GM18505 (cell line): Measurements from ENCODE around the gene FNBP1L.

Source experiments
- ATAC-seq: cut with Tn5 transposase; IDR thresholded peaks from one replicate; pipeline ENCODE4 v1.9.1; 2021; ENCODE audit not compliant: unreplicated experiment
- POLR2A ChIP-seq: IDR thresholded peaks from 4 replicates; pipeline ENCODE4 v1.6.1; 2011; ENCODE audit warnings: borderline replicate concordance; ENCODE audit not compliant: insufficient read depth, insufficient read length; ENCODE audit errors: extremely low read depth

Gene FNBP1L

GRCh38 chr1:93571623-93572310 is 123.8 kb downstream of the FNBP1L start:
- no peak for ATAC-seq
- TF ChIP-seq POLR2A: no peak

DNA sequence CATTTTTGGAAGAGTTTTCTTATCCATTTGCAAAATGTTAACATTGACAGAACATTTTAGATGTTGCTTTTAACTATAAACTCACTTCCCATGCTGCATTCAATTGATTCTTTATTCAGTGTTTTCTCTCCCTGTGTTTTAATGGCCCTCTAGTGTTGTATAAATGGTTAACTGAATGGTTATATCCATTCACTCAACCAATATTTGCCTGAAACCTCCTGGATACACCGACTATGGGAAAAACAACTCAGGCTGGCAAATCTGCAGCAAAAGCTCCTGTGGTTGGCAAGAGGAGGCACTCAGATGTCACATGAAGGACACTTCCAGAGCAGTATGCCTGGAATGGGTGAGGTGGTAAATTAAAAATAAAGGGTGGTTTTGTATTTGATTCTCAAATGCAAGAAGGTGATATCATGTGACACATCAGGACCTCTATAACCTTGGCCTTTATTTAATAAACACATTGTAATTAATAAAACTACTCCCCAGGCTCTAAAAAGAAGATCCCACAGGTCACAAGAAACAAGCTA is 126.1 kb downstream of the FNBP1L start:
- no peak for TF ChIP-seq POLR2A
- ATAC-seq: no peak

DNA sequence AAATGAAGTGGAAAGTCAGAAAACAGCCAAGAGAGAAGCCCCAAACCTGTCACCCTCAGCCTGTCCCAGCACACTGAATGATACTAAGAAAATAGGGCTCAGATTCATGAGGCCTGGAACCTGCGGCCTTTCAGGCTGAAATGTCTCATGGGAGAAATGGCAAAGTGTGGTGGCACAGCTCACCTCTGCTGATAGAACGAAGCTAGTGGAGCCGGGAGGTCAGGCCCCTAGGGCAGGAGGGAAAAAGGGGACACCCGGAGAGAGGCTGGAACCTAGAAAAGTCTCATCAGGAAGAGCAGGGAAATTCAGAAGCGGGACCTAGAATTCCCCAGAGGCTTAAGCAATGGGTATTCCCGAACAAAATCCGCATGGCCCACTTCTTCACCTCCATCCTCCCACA is 126.6 kb downstream of the FNBP1L start:
- TF ChIP-seq POLR2A: no peak
- no peak for ATAC-seq

- no peak for TF ChIP-seq POLR2A
- no peak for ATAC-seq
These were observed 127.1 kb downstream of the FNBP1L start for GRCh38 chr1:93574991-93575390.

- no peak for ATAC-seq
- no peak for TF ChIP-seq POLR2A
These were observed 127.8 kb downstream of the FNBP1L start for GRCh38 chr1:93575621-93576284.

DNA sequence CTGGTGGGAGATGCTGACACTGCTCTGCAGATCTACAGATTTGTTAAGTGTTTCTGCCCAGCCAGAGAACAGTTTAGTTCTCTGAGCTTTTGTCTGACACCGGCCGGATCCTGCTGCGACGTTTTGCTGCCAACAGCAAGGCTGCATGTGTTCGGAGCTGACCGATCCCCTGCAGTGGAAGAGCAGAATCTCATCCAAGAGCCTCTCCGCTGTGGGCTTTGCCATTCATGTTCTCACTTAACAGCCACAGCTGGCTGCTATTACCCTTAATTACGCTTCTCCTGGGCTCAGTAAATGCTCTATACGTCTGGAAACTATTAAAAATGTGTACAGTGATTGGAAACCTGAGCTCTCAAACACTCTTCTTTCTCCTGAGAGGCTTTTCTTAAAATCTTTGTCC is 128.4 kb downstream of the FNBP1L start:
- TF ChIP-seq POLR2A: no peak
- no peak for ATAC-seq

DNA sequence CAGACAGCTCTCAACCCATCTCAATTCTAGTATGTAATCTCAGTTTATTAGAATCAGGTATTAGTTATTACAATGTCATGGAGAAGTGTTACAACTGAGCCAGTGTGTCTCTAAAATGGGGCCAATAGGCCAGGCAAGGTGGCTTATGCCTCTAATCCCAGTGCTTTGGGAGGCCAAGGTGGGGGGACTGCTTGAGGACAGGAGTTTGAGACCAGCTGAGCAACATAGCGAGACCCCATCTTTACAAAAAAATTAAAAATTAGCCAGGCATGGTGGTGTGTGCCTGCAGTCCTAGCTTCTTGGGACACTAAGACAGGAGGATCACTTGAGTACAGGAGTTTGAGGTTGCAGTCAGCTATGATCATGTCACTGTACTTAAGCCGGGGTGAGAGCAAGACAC is 128.8 kb downstream of the FNBP1L start:
- ATAC-seq: no peak
- no peak for TF ChIP-seq POLR2A

- no peak for TF ChIP-seq POLR2A
- ATAC-seq: no peak
These were observed 129.9 kb downstream of the FNBP1L start for GRCh38 chr1:93577536-93578432.

- ATAC-seq: no peak
- no peak for TF ChIP-seq POLR2A
These were observed 130.5 kb downstream of the FNBP1L start for GRCh38 chr1:93578433-93578830.

GRCh38 chr1:93578911-93579825 is 131.2 kb downstream of the FNBP1L start:
- no peak for TF ChIP-seq POLR2A
- no peak for ATAC-seq

- no peak for TF ChIP-seq POLR2A
- ATAC-seq: no peak
These were observed 132.0 kb downstream of the FNBP1L start for GRCh38 chr1:93579891-93580290.
